Fibroblast of skin of abdomen (primary cell): ENCODE data around the gene PTDSS2.
"Not testable (repeated sequence)": the region's sequence is repeated elsewhere in the genome, so short reads cannot be mapped to it uniquely, and the experiment has no call there.

ENCODE experiments used
- DNase-seq: peaks from one replicate; pipeline ENCODE4 v3.0.0-alpha.2; 2013

The PTDSS2 gene

DNA sequence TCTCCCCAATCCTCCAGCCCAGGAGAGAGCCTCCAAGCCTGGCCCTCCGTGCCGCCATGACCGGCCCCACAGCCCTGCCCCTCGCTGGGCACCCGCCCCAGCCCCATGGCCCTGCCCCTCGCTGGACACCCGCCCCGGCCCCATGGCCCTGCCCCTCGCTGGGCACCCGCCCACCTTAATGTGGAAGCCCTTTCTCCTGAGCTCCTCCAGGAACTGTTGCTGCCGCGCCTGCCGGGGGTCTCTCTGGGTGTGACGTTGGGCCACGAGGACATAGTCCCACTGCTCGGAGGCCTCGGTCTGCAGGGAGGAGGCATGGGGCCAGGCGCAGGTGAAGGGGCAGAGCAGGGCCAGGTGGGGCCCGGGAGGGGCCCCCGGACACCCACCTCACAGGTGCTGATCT is 16.4 kb upstream of the PTDSS2 start:
- no peak for DNase-seq

GRCh38 chr11:434496-434895 is 15.6 kb upstream of the PTDSS2 start:
- DNase-seq, result no peak

GRCh38 chr11:434999-435740 is 14.9 kb upstream of the PTDSS2 start:
- not testable (repeated sequence) for DNase-seq

DNA sequence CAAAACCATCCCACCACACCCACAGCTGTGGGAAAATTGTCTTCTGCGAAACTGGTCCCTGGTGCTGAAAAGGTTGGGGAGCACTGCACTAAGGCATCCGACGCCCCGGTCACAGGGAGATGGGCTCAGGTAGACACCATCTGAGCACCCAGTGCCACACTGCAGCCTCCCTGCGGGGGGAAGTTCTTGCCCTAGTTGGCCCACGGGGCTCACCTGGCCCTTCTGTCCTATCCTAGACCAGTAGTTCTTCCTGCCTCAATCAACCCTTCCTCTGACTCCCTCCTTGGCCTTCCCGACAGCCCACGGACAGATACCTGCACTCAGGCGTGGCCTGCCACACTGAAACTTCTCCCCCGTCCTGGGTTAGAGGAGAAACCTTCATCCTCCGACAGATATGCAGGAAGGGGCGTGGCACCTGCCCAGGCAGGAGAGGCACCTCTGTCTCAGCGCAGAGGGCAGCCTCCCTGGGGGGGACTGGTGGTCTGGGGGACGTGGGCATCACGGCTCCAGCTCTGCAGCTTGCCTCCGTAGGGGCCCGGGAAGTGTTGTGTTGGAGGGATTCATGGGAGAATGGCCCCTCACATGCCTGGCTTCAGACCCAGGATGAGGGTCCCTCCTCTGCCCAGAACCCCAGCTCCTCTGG is 12.7 kb upstream of the PTDSS2 start:
- no peak for DNase-seq

DNA sequence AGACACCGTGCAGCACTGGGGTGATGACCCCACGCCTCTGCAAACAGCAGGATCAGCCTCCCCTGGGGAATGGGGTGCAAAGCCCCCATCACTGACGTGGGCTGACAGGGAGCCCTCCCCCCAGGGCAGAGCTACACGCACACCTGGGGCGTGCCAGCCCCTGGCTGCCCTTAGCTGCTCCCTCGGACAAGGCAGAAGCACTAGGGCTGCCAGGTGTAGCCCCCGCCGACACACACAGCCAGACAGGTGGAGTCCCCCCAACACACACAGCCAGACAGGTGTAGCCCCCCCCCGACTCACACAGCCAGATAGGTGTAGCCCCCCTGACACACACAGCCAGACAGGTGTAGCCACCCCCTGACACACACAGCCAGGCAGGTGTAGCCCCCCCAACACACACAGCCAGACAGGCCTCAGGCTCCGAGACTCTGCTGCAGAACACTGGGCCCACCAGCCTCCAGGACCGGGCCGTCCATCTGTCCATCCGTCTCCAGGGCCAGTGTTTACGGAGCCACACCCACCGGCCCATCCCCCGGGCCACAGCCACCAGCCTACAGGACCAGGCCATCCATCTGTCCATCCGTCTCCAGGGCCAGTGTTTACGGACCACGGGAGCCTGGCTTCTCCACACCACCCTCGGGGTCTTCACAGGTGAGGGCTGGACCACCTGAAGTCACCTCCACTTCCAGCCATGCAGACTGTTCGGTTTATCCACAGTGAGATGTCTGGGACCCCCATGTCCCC is 11.8 kb upstream of the PTDSS2 start:
- no peak for DNase-seq

GRCh38 chr11:439315-440064 is 10.6 kb upstream of the PTDSS2 start:
- no peak for DNase-seq

DNA sequence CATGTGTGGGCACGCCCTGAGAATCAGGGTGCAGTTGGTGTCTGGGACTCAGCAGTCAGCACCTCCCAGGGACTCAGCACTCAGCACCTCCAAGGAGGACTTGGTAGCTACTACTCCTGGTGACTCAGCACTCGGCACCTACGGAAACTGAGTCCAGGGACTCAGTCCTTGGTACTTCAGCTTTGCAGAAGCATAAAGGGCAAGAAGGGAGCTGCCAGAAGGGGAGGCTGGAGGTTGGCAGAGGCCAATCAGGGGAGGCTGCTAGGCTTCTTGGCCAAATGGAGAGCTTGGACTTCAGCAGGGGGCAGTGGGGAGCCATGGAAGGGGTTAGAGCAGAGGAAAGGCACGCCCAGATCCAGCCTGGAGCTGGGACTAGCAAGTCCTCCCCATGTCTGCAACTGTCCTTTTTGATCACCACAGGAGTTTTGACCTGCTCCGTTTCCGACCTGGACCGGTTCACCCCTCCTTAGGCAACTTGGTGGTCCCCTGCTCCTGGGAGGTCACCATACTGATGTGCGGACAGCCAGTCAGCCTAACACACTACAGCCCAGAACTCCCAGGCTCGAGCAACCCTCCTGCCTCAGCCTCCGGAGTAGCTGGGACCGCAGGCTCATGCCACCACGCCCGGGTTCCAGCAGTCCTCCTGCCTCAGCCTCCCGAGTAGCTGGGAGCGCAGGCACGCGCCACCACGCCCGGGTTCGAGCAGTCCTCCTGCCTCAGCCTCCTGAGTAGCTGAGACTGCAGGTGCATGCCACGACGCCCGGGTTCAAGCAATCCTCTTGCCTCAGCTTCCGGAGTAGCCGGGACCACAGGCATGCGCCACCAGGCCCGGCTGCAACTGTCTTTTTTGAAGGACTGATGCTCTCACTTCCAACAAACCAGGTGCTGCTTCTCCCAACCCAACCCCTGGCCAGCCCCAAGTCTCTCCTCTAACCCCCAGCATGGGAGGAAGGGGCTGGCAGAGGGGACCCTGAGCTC is 9.7 kb upstream of the PTDSS2 start:
- DNase-seq, result no peak

DNA sequence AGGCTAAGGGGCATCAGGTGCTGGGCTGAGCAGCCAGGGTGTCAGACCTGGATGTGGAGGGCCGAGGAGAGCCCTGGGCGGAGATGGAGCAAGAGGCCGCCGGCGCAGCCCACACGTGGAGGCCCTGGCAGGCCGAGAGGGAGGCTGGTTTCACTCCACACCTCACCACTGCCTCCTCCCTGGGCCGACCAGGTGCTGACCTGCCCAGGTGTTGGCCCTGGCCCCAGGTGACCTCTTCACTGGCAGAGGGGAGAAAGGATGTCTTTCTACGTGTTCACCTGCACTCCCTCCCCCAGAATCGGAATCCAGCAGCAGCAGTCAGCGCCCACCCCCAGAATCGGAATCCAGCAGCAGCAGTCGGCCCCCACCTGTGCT is 9.0 kb upstream of the PTDSS2 start:
- DNase-seq, result no peak

- DNase-seq, result no peak
These were observed 8.4 kb upstream of the PTDSS2 start, which contains the start of gene ANO9 for GRCh38 chr11:441418-442274. Gene ANO9 (minus strand): TSS chr11:442011. CDS start chr11:441926, 85 bp downstream.

GRCh38 chr11:442611-443081 is 7.4 kb upstream of the PTDSS2 start:
- no peak for DNase-seq

GRCh38 chr11:443542-444199 is 6.4 kb upstream of the PTDSS2 start:
- peak; percentile 17 for DNase-seq

- DNase-seq, result no peak
These were observed 5.5 kb upstream of the PTDSS2 start for GRCh38 chr11:444396-445144.

DNA sequence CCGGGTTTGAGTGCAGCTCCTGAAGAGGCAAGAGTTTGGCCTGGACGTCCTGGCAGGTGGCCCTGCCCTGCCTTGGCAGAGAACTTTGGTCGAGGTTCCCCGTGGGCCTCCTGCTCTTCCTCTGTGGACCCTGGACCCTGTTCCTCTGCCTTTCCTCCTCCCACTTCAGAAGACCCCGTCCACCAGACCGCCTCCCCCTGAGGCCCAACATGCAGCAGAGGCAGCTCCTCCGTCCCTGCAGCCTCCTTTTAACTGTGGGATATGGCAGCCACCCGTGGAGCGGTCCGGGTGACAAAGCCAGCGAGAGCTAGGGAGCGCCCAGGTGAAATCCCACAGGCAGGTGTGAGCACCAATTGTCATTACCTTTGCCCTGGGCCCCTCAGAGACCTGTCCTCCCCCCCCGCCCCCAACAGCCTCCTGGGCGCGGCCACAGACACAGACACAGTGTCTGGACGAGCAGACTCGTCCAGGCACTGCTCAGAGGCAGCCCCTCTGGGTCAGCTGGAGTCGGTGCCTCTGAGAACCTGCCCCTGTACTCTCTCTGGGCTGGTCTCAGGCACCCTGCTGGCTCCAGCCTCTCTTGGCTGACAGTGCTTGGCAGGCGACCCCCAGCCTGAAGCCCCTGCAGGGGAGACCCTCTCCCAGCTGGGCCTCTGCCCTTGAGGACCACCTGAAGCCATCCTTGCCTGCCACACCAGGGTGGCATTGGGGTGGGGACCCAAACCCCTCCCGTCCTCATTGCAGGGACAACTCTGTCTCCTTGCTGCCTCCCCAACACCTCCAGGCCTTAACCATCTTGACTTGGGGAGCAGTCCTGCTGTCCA is 4.1 kb upstream of the PTDSS2 start:
- no peak for DNase-seq

DNA sequence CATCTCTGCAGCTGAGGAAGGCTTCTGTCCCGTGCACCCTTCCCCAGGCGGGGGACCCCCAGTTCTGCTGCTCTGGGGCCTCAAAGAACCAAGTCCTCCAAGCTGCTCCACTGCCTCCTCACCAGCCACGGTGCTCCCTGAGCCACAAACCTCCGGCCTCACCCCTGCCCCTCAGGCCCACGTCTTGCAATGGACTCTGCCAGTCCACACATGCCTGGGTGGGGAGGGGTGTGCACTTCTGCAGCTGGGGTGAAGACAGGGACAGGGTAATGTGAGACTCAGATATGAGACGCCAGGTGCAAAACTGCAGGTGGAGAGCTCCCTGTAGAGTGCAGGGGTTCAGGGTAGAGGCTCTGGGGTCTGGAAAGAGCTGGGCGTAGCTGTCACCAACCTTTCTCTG is 3.2 kb upstream of the PTDSS2 start:
- no peak for DNase-seq

DNA sequence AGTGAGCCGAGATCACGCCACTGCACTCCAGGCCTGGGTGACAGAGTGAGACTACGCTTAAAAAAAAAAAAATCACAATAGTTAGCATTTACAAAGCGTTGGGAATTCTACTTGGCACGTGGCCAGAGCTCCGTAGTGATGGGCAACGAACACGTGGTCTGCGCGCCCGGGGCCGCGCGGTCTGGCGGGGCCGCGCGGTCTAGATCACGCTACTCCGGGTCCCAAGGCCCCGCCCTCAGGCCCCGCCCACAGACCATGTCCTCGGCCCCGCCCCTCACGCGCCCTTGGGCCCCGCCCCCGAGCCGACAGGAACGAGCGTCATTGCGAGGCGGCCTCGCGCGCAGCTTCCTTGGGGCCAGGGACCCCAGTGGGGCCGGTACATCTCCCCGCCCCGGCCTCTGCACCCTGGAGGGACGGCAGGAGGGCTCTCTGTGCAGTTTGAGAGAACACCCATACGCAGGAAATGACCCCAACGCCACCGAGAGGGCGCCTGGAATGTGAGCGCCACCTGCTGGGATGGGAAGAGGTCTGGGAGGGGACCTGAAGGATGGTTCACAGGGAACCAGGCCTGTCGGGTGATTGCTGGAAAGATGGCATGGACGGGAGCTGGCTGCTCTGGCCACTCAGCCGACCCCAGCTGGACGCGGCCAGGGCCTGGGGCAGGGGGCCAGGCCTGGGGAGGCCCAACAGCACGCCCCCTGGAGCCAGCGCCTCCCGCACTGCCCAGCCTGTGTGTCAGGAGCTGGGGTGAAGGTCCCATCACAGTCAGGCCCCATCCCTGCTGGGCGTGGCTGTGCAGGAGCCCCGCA is 2.0 kb upstream of the PTDSS2 start:
- DNase-seq, result peak; percentile 90

DNA sequence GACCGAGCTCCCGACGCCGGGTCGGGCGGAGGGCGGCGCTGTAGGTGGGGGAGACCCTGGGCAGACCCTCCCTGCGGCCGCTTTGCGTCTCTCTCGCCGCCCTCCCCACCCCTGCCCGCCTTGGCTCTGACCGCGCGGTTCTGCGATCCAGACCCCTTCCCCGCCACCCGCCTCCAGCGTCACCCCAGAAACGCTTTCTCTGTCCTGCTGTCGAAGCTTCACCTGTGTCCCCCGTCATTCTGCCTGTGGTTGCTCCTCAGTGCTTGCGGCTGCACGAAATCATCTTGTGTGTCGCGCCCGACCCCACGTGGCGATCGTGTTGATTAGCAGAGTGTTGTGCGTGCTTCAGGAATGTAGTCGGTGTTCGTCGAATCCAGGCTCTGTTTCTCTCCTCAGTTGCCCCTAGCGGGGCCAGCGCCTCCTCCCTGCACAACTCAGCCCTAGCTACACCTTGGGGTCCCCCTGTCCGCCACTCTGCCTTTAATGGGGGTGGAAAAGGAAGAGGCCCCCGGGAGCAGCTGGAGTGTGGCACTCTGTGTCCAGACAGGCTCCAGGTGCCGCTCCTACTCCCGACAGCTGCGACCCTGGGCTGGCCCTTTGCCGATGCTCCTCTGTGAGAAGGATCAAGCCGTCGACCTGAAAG is 851 bp downstream of the PTDSS2 start:
- peak; percentile 63 for DNase-seq

DNA sequence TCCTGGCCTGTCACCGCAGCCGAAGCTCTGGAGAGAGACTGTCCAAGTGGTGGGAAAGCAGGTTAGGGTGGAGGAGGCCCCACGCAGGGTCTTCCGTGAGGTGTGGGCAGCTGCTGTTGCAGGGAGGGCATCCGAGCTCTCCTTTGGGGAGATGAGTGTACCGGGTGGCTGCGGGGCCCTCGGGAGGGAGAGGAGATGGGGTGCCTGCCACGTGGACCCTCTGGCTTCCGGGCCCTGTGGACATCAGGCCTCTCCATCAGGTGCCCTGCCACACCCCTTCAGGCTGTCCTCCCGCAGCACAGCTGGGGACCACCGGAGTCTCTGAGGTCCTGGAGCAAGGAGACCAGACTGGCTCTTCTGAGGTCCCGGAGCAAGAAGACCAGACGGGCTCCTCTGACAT is 1.7 kb downstream of the PTDSS2 start:
- DNase-seq, result no peak
